ENCODE measurements around the gene SEC22B.
"Not testable (repeated sequence)": the region's sequence is repeated elsewhere in the genome, so short reads cannot be mapped to it uniquely, and the experiment has no call there.

DNA sequence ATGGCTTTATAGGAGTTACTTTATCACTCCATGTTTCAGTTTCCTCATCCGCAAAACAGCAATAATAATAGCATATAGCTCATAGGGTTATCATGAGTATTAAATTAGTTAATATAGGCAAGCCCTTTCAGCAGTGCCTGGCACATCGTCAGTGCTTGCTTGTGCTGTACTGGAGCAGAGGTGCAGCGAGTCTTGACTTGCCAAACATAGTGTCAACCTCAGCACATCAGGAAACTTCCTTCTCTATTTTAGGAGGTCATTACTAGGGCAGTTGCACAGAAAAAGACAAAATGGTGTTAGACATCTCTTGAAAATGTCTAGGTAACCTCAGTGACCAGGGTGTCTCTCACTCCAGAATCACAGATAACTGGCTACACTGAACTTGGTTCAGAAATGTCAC is 72.6 kb downstream of the SEC22B start:
- TF ChIP-seq, protein P1, sequence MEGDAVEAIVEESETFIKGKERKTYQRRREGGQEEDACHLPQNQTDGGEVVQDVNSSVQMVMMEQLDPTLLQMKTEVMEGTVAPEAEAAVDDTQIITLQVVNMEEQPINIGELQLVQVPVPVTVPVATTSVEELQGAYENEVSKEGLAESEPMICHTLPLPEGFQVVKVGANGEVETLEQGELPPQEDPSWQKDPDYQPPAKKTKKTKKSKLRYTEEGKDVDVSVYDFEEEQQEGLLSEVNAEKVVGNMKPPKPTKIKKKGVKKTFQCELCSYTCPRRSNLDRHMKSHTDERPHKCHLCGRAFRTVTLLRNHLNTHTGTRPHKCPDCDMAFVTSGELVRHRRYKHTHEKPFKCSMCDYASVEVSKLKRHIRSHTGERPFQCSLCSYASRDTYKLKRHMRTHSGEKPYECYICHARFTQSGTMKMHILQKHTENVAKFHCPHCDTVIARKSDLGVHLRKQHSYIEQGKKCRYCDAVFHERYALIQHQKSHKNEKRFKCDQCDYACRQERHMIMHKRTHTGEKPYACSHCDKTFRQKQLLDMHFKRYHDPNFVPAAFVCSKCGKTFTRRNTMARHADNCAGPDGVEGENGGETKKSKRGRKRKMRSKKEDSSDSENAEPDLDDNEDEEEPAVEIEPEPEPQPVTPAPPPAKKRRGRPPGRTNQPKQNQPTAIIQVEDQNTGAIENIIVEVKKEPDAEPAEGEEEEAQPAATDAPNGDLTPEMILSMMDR (IDR thresholded peaks at IDR 0.05; ENCODE audit: low read depth, low read length), result not testable (repeated sequence)
- not testable (repeated sequence) for TF ChIP-seq POLR2A (IDR thresholded peaks at IDR 0.05; ENCODE audit: extremely low read depth, insufficient read length); MYC (IDR thresholded peaks at IDR 0.05; ENCODE audit: low read depth, low read length)
